Activated CD4-positive, alpha-beta T cell treated with anti-CD3 and anti-CD28 coated beads, Interleukin-2, amount 50 U/mL, for 1 hour (primary cell): ENCODE results near the gene KIF21B.

Experiments
- DNase-seq: peaks from one replicate; pipeline ENCODE4 v3.0.0-alpha.2; 2020

The KIF21B gene

DNA sequence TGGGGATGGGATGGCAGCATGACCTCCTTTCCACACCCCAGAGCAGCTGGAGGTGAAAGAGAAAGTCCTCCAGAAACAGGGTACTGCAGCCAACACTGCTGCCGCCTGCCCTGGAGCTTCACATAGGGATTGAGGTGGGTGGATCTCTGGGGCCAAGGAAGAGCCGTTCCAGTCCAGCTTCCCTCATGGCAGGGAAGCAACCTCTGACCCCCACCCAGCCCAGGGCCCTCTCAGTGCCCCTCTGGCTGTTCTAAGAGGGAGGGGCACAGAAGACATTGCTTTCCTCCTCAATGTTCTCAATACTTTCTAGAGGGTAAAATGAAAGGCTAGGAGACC is 5.7 kb downstream of the KIF21B start:
- no peak for DNase-seq

DNA sequence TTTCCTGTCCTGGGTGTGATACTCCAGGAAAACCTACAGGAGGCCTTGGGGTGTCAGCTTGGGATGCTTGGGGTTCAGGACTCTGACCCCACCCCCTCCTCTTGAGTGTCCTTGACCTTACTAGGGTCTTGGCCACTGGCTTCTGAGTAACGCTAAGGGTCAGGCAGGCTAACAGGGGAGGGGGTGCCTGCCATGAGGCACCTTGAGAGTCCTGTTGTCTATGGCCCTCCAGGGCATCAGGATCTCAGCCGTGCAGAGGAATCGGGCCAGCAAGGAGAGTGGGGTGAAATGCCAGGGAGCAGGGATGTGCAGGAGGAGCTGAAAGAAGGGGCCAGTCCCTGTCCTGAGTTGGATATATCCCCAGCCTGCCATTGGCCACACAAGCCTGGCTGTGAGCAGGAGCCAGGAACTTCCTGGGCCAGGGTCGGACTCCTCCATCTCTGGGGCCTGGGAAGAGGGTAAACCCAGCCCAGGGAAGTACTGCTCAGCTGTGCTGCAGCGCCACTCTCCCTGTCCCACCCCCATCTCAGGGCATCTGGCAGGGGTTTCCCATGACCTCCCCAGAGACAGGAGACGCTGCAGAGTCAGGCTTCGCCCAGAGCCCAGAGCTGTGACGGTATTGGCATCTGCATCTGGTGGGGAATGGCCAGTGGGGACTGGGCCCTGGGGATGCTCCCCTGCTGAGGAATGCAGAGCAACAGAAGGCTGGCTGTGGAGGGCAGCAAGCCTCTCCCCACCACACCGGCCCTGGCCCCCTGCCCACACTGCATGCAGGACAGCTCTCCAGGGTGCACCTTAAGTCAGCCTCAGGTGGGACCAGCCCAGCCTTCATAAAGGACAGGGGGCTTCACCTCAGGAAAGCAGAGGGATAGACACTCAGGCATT is 6.3 kb downstream of the KIF21B start:
- DNase-seq, result no peak

GRCh38 chr1:201016211-201016651 is 7.3 kb downstream of the KIF21B start:
- no peak for DNase-seq

GRCh38 chr1:201015551-201016091 is 7.9 kb downstream of the KIF21B start:
- no peak for DNase-seq

DNA sequence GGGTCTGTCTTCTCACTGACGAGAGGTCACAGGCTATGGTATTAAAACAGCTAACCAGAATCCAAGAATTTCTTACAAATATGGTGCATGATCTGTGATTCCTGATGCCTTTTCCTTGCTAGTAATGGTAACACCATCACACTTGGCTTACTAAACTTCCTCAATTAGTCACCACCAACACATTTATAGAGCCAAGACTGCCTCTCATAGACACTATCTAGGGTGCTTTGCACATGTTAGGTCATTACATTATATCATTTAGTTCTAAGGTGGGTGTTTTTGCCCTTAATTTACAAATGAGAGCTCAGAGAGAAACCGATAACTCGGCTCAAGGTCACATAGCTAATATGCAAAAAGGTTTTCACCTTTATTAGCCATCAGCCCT is 8.7 kb downstream of the KIF21B start:
- no peak for DNase-seq

DNA sequence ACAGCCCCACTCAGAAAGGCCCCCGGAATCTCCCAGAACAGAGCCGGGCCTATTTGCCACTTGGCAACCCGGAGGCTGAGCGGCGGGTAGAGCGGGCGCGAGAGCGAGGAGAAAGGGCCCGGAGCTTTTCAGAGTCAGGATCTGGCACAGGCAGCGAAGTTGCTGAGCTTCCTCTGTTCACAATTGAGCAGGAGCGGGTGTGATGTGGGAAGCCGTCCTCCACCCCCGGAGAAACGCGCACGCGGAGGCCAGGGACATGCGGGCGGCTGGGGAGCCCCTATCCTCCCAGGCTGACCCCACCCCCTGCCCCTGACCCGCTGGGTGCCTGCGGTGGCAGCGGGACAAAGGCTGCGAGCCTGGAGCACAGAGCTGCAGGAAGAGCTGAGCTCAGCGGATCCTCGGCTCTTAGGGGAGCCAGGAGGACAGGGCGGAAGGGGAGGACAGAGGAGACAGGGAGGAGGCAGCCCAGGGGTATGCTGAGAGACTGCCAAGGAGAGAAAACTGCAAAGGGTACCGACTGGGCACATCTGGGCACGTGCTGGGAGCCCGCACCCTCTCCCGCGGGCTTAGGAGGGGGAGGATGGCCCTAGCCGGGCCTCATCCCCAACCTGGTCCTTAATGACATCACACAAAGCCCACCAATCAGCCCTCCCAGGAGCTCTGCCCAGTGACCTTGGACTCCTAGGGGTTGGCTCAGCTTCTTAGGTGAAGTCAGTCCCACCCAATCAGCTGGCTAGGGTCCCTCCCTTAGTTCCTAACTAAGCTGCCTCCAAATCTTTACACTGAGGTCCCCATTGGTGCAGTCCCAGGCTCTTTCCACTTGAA is 9.3 kb downstream of the KIF21B start:
- DNase-seq, result no peak

DNA sequence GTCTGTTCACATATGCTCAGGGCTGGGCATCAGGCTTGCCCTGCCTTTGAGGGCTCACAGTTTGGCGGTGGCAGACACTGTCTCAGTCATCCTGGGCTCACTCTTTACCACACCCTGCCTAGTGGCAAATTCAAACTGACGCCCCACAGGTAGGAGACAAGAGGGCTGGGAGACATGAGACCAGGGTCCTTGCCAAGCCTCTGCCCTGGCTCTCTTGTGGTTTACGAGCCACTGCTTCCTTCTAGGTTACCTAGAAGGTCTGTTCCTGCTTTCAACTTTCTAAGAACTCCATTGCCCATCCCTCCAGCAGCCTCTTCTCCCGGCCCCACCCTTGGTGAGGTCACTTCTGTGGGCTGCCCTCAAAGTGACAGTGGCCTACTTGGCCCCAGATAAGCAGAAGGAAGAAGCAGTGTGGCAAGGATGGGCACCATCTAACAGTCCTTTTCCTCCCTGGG is 10.5 kb downstream of the KIF21B start:
- DNase-seq, result no peak

GRCh38 chr1:201011616-201012015 is 11.9 kb downstream of the KIF21B start:
- DNase-seq, result no peak

GRCh38 chr1:201009962-201010645 is 13.4 kb downstream of the KIF21B start:
- DNase-seq, result no peak

- no peak for DNase-seq
Observed at GRCh38 chr1:201008666-201009360, 14.7 kb downstream of the KIF21B start.

- no peak for DNase-seq
Observed at GRCh38 chr1:201007481-201007880, 16.0 kb downstream of the KIF21B start.

- no peak for DNase-seq
Observed at GRCh38 chr1:201006450-201006849, 17.1 kb downstream of the KIF21B start.

DNA sequence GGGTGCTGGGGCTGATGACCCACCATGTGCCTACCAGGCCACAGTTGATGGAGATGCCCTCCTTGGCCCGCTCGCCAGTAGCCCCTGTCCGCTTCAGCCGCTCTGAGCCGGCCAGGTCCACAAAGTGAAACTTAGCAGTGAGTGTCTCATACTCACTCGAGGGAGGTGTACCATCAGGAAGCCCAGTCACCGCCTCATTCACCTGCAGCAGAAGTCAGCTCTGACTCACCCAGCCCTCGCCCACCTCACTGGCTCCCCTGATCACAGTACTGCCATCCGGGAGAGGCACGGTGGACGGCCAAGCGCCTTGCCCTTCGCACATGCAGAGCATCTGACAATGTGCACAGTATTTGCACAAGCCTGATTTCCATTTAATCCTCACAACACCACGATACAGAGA is 18.8 kb downstream of the KIF21B start:
- DNase-seq, result no peak

DNA sequence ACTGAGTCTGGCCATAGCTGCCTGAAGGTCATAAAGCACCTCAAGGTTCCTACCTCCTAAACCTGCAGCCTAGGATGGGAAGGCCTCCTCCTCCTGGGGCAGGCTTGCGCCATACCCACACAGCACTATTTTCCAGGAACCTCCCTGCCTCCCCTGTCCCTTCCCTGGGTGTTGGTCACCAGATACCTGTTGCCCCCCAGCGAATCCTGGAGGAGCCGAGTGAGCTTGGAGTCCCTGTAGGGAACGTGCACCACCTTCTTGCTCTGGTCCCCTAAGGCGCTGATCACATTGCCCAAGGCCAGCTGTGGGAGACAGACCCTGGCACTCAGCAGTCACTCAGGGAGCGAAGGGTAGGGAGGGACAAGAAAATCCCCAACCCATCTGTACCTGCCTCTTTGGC is 19.4 kb downstream of the KIF21B start:
- DNase-seq, result no peak

DNA sequence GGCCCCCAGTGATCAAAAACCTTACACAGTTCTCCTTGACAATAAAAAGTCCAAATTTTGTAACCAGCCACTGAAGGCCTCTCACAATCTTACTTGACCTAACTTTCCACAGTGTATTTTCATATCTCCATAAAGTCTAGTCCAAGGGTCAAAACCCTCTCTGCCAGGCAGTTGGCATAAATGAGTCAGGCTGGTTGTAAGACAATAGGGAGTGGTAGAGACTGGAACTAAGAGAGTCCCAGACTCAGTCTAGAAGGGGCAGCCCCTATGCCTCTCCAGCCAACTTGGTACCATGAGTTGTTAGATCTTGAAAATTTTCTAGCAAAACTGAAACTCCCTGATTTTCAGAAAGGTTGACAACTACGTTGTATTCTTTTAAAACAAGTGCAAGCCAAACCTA is 21.0 kb downstream of the KIF21B start:
- DNase-seq, result no peak

DNA sequence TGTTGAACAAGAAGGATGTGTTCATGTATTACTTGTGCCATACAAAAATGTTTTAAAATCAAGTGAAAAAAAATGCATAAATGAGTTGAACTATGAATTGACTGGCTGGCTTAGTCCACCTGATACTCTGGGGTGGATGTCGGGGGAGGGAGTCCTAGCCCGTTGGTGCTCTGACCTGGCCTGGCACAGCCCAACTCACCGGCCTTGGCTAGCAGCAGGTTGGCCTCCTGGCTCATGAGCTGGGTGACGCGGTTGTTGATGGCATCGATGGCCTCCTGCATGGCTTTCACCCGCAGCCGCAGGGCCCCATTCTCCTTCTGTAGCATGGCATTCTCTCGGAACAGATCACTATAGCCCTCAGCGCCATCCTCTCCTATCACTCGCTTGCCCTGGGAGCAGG is 21.6 kb downstream of the KIF21B start:
- no peak for DNase-seq

DNA sequence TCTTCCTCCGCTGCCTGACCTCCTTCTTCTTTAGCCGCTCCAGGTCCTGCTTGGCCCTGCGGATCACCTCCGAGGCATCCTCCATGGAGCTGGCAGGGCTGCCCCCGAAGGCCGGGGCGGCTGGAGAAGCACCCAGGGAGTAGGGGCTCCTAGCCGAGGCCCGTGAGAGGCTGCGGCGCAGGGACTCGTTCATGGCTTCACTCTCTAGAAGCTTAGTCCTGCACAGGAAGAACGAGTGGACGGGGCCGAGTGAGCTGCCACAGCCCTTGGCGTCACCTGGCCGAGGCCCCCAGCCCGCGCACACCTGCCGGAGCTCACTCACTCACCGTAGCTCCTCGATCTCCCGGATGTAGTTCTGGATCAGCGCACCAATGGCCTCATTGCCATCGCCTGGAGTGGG is 23.1 kb downstream of the KIF21B start:
- no peak for DNase-seq

- DNase-seq, result no peak
Observed at GRCh38 chr1:200999667-201000066, 23.8 kb downstream of the KIF21B start.

- DNase-seq, result no peak
Observed at GRCh38 chr1:200998323-200998722, 25.2 kb downstream of the KIF21B start.

- no peak for DNase-seq
Observed at GRCh38 chr1:200992382-200993048, 31.0 kb downstream of the KIF21B start.

DNA sequence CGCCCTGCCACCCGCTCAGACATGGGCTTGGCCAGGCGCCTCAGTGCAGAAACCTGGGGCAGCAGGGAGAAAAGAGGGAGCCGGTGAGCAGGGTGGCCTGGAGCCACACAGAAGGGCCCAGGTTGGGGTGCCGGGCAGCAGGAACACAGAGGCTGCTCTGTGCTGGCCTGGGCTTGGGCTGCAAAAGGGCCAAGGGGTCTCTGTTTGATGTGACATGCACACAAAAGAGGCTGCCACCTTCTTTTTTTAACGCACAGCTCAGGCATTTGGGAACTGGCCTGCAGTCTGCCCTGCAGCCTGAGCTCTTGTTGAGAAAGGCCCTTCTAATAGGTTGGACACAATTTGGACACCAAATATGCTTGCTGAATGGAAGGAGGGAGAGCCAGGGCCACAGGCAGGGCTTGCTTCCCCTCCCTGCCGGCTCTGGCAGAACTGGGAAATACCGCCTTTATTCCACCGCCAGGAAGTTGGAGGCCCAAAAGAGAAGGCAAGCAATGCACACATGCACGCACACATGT is 32.4 kb downstream of the KIF21B start:
- no peak for DNase-seq

DNA sequence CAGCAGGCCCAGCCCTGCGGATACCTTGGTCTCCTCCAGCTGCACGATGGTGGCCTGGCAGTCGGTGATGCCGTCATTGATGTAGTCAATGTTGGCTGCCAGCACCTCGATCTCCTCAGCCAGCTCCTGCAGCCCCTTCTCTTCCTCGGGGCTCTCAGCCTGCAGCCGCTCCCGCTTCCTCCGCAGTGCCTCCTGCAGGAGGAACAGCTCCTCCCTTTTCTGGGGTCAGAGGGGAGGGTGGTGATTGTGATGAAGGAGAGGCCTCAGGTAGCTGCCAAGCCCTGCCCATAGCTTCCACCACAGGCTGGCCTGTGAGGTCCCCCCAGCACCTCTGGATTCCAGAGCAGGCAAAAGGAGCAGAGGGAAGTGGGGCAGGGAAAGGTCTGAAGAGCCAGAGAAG is 33.4 kb downstream of the KIF21B start:
- DNase-seq, result no peak
